Iris pigment epithelial cell (primary cell): ENCODE results near the gene THBD.
A peak's percentile ranks its signal among the peaks of the same experiment; 100 is the strongest.

Source experiments
- DNase-seq: peaks from one replicate; pipeline ENCODE4 v3.0.0-alpha.2; 2011; ENCODE audit warnings: low read depth

THBD gene

GRCh38 chr20:23084282-23084844, 34.9 kb upstream of the THBD start:
- DNase-seq = no peak

DNA sequence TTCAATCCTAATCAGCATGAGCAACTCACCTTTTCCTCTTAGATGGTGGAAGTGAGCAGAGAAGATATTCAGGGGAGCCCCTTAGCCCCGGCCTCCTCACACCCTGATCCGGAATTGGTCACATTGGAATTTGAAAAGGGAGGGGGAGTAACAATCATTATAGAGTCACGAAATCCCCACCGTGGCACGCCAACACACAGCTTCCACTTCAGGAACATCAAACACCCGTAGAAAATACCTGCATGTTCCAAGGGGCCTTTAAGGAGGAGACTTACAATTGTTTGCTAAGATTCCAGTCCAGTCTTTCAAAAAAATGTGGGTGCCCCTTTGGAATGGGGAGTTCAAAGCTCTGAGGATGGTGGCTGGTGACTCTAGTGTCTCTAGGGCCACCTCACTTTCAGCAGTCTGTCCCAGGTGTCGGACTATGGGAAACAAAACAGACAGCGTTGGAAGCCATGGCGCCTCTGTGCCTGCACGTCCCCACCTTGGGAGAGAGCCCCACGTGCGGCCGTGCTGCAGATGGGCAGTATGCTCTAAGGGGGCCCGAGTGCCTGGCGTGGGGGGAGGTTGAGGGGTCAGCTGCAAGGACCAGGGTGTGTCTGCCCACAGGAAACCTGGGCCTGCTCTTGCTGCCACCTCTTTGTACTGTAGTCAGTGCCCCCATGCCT, 34.2 kb upstream of the THBD start:
- no peak for DNase-seq

DNA sequence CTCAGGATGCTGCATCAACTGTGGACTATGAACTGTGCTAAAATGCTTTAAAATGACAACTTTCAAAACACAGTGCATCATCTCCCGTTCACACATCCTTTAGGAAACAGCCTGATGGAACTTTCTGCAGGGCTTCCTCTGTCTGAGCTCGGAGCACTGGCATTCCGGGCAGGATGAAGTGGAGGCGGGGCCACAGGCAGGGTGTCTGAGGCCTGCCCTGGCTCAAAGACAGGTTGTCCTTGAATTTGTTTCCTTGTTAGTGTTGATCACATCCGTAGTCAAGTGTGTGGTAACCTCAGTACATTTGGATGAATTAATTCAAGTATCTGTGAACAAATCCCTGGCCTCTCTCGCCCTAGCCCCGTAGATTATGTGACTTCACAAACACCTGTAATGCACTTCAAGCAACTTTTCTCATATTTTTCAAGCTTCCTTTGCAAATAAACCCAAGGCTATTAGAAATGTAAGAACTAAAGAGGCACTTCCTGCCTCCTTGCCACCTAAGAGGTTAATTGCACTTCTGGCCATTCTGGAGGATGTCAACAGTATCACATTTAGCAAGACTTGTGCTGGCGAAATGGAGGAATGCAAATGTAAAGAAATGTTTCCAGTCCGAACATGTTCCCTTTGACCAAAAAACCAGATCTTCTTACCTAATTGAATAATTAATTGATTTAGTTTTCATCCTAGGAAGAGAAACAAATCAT, 33.5 kb upstream of the THBD start:
- no peak for DNase-seq

- no peak for DNase-seq
Measured at GRCh38 chr20:23081263-23081819, 31.9 kb upstream of the THBD start.

DNA sequence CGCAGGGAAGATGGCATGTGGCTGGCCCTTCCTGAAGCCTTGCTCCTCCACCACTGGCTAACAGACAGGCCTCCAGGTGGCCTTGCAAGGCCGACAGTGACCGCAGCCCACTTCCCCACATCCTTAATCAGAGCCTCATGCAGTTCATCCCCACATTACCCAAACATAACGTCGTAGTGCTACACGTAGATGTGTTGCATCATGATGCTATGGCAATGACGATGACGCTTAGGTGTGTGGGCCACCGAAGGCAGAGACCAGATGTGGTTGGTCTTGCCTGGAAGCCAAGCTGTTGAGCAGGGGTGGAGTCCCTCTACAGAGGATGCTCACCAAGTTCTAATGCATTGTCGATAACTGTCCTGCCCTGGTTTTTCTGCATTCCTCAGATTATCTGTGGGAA, 31.0 kb upstream of the THBD start:
- DNase-seq = no peak

DNA sequence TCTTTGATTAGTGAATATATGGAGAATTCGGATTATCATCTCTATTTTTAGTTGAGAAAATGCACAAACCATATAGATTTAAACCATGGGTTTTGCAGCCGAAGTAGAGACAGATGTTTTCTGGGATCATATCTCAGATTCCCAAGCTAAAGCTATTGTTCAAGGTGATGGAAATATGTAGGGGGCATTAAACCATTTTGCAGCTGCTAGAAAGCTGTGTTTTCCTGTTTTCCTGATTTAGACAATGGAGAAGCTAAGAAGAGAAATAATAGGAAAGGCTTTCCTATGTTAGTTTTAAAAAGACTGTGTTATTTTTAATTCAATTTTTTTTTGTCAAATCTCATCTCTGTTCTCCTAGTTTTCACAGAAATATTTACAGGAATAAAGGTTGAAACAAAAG, 30.5 kb upstream of the THBD start:
- no peak for DNase-seq

- no peak for DNase-seq
Measured at GRCh38 chr20:23079016-23079351, 29.5 kb upstream of the THBD start.

GRCh38 chr20:23078351-23079015, 29.0 kb upstream of the THBD start:
- peak; percentile 65 for DNase-seq

- no peak for DNase-seq
Measured at GRCh38 chr20:23077277-23077676, 27.8 kb upstream of the THBD start.

GRCh38 chr20:23074052-23074451, 24.6 kb upstream of the THBD start:
- DNase-seq = no peak

DNA sequence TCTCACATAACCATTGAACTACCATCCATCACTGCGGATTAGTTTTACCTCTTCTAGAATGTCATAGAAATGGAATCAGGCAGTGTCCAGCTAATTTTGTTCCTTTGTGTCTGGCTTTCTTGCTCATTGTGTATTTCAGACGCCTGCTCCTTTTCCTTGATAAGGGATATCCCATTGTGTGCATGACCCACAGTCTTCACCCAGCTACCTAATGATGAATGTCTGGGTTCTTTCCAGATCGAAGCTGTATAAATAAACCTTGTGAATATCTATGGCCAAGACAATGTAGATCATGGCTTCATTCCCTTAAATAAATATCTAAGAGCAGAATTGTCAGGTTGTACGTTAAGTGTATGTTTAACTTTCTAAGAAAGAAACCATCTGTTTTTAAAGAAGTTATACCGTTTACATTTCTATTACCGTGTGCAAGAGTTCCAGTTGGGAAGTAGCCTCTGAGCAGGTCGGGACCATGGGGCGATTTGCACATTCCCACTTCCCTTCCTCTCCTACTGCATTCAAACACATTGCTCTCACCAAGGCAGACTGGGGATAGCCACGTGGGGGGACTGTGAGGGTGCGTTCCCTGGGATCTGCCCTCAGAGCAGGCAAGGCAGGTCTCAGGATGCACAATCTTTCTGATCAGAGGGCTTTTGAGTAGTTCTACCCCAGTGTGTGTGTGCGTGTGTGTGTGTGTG, 23.6 kb upstream of the THBD start:
- no peak for DNase-seq

- DNase-seq = no peak
Measured at GRCh38 chr20:23071996-23072395, 22.5 kb upstream of the THBD start.

- DNase-seq = no peak
Measured at GRCh38 chr20:23071398-23071797, 21.9 kb upstream of the THBD start.

DNA sequence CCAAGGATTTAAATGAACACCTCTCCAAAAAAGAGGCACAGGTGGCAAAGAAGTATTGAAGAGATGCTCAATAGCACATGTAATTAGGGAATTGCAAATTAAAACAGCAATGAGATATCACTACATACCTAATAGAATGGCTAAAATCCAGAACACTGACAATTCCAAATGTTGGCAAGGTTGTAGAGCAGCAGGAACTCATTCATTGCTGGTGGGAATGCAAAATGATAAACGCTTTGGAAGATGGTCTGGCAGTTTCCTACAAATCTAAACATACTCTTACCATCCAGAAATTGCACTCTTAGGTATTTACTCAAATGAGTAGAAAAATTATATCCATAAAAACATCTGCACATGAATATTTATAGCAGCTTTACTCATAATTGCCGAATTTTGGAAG, 19.6 kb upstream of the THBD start:
- no peak for DNase-seq

DNA sequence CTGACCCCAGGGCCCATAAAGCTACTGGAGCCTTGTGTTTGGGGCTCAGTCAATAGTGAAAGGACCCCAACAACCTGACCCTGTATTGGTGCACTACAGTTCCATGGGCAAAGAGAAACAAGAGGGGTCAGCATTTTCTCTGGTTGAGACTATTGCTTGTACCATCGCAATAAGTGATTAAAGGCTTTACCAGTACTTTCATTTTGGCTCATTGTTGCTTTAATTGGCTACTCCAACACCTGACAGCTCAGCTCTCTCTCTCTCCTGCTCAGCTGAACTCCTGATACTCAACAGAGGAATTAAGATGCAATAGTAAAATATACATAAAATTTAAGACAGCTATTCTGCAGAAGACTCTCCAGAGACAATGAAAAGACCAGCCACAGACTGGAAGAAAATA, 18.8 kb upstream of the THBD start:
- DNase-seq = no peak

DNA sequence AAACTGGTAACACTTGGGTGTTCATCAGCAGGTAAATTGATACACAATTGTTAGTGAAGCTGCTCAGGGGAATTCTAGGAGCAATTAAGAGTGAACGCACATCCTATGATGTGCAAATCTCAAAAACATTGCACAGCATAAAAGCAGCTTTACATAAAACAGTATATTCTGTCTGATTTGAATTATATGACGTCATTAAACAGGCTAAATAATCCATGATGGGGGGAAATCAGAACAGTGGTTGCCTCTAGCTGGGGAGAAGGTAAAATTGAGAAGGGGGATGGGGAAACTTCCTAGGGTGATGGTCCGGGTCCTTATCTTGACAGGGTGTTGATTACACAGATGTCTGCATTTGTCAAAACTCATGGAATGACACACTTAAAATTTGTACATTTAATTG, 17.3 kb upstream of the THBD start:
- DNase-seq = no peak

GRCh38 chr20:23065266-23066201, 16.1 kb upstream of the THBD start:
- DNase-seq = no peak

GRCh38 chr20:23063581-23063980, 14.1 kb upstream of the THBD start:
- DNase-seq = no peak

DNA sequence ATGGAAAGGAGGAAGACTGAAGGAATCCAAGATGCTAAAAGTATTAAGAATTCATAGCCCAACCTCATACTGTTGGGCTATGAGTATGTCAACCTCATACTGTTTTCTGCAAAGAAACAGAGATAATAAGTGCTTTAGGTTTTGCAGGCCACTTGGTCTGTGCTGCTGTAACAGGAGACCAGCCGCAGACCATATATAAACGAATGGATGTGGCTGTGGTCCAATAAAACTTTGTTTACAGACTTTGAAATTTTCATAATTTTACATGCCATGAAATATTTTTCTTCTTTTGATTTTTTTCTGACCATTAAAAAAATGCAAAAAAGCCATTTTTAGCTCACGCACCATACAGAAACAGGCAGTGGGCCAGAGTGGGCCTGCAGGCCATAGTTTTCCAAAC, 13.7 kb upstream of the THBD start:
- no peak for DNase-seq

- DNase-seq = no peak
Measured at GRCh38 chr20:23062632-23063031, 13.2 kb upstream of the THBD start.
